Activated T-helper 17 cell treated with anti-CD3 and anti-CD28 coated beads, Interleukin-2, amount 50 U/mL, for 72 hours (primary cell): ENCODE results near the gene CCDC137. TPM values are rescaled to one million over a fixed set of nuclear protein-coding genes. Genes with fewer than 3 reads are reported as not detected.

Experiments used
- ATAC-seq: fragments of 150-1000 bp; cut with Tn5 transposase; replicated peaks from 2 replicates; pipeline ENCODE4 v1.10.0; 2021; ENCODE audit warnings: mild to moderate bottlenecking, moderate library complexity
- H3K27ac Mint-ChIP-seq: one replicate; pipeline ENCODE4 v1.8.0; 2022; ENCODE audit warnings: mixed read lengths
- H3K27me3 Mint-ChIP-seq: one replicate; pipeline ENCODE4 v1.8.0; 2022; ENCODE audit warnings: mixed read lengths
- H3K36me3 Mint-ChIP-seq: one replicate; pipeline ENCODE4 v1.8.0; 2022; ENCODE audit warnings: low read depth, mild to moderate bottlenecking, mixed read lengths
- H3K4me1 Mint-ChIP-seq: one replicate; pipeline ENCODE4 v1.8.0; 2022; ENCODE audit warnings: mixed read lengths
- H3K4me3 Mint-ChIP-seq: one replicate; pipeline ENCODE4 v1.8.0; 2022; ENCODE audit warnings: mild to moderate bottlenecking, mixed read lengths
- H3K9me3 Mint-ChIP-seq: one replicate; pipeline ENCODE4 v1.8.0; 2022; ENCODE audit warnings: mixed read lengths
- total RNA-seq, 2 donors: library from RNA; stranded (reverse); gene quantifications; one replicate each; pipeline ENCODE4 v1.2.3, GENCODE V29; 2022

Gene CCDC137
- total RNA-seq, 2 donors from 2014 or later: 29.6 to 48.6 TPM

GRCh38 chr17:81696218-81696941 lies 29.8 kb downstream of the CCDC137 start:
- H3K27ac Mint-ChIP-seq: no peak overlapping the region
- peaks cover 5% of the 10 kb centered on the region for H3K4me1 Mint-ChIP-seq
- no peaks in the 10 kb centered on the region for H3K27me3 Mint-ChIP-seq
- H3K9me3 Mint-ChIP-seq: no peaks in the 10 kb centered on the region
- H3K36me3 Mint-ChIP-seq: peaks cover 72% of the 10 kb centered on the region
- ATAC-seq: no peak
- no peak overlapping the region for H3K4me3 Mint-ChIP-seq

- no peak for ATAC-seq
- no peak overlapping the region for H3K4me3 Mint-ChIP-seq
- no peaks in the 10 kb centered on the region for H3K9me3 Mint-ChIP-seq
- no peaks in the 10 kb centered on the region for H3K27me3 Mint-ChIP-seq
- peaks cover 72% of the 10 kb centered on the region for H3K36me3 Mint-ChIP-seq
- H3K27ac Mint-ChIP-seq: no peak overlapping the region
- peaks cover 5% of the 10 kb centered on the region for H3K4me1 Mint-ChIP-seq
Measured at GRCh38 chr17:81697261-81698044, 30.9 kb downstream of the CCDC137 start.

- H3K36me3 Mint-ChIP-seq: peaks cover 95% of the 10 kb centered on the region
- no peak for ATAC-seq
- no peak overlapping the region for H3K27ac Mint-ChIP-seq
- H3K4me3 Mint-ChIP-seq: peak overlapping the region; percentile 94
- H3K9me3 Mint-ChIP-seq: no peaks in the 10 kb centered on the region
- H3K27me3 Mint-ChIP-seq: no peaks in the 10 kb centered on the region
- peaks cover 9% of the 10 kb centered on the region for H3K4me1 Mint-ChIP-seq
Measured at GRCh38 chr17:81700353-81701287, 34.1 kb downstream of the CCDC137 start.

GRCh38 chr17:81701288-81702071 lies 34.9 kb downstream of the CCDC137 start:
- Mint-ChIP-seq H3K27me3 (no peaks in the 10 kb centered on the region), H3K9me3 (no peaks in the 10 kb centered on the region), H3K4me3 (peak overlapping the region; percentile 94), H3K27ac (peak overlapping the region; percentile 25), H3K4me1 (peaks cover 12% of the 10 kb centered on the region), H3K36me3 (peaks cover 95% of the 10 kb centered on the region)
- peak; percentile 22 for ATAC-seq

GRCh38 chr17:81702934-81703746 lies 36.6 kb downstream of the CCDC137 start, which contains the start of gene MRPL12:
TSS of gene MRPL12 (plus strand) at chr17:81703367. CDS start at chr17:81703502, 135 bp downstream.
- Mint-ChIP-seq H3K9me3 (no peaks in the 10 kb centered on the region), H3K36me3 (peaks cover 85% of the 10 kb centered on the region), H3K4me1 (peaks cover 12% of the 10 kb centered on the region), H3K4me3 (peak within 1 kb of the TSS; percentile 94), H3K27me3 (no peaks in the 10 kb centered on the region), H3K27ac (peak within 1 kb of the TSS; percentile 98)
- ATAC-seq: peak; percentile 94

GRCh38 chr17:81703747-81704654 lies 37.5 kb downstream of the CCDC137 start:
- Mint-ChIP-seq H3K4me1 (peaks cover 12% of the 10 kb centered on the region), H3K9me3 (no peaks in the 10 kb centered on the region), H3K4me3 (peak overlapping the region; percentile 94), H3K27me3 (no peaks in the 10 kb centered on the region), H3K36me3 (peaks cover 77% of the 10 kb centered on the region), H3K27ac (peak overlapping the region; percentile 43)
- peak; percentile 1 for ATAC-seq

GRCh38 chr17:81705518-81706231 lies 39.1 kb downstream of the CCDC137 start:
- no peaks in the 10 kb centered on the region for H3K27me3 Mint-ChIP-seq
- no peak overlapping the region for H3K4me3 Mint-ChIP-seq
- H3K9me3 Mint-ChIP-seq: no peaks in the 10 kb centered on the region
- H3K4me1 Mint-ChIP-seq: peaks cover 12% of the 10 kb centered on the region
- peaks cover 60% of the 10 kb centered on the region for H3K36me3 Mint-ChIP-seq
- no peak for ATAC-seq
- no peak overlapping the region for H3K27ac Mint-ChIP-seq

- Mint-ChIP-seq H3K4me3 (no peak overlapping the region), H3K27ac (no peak overlapping the region), H3K27me3 (no peaks in the 10 kb centered on the region), H3K4me1 (peaks cover 8% of the 10 kb centered on the region), H3K36me3 (peaks cover 54% of the 10 kb centered on the region), H3K9me3 (no peaks in the 10 kb centered on the region)
- no peak for ATAC-seq
Measured at GRCh38 chr17:81706232-81706611, 39.7 kb downstream of the CCDC137 start.

GRCh38 chr17:81706757-81707624 lies 40.5 kb downstream of the CCDC137 start:
- H3K27ac Mint-ChIP-seq: no peak overlapping the region
- peaks cover 47% of the 10 kb centered on the region for H3K36me3 Mint-ChIP-seq
- H3K27me3 Mint-ChIP-seq: no peaks in the 10 kb centered on the region
- H3K4me3 Mint-ChIP-seq: no peak overlapping the region
- no peak for ATAC-seq
- no peaks in the 10 kb centered on the region for H3K9me3 Mint-ChIP-seq
- peaks cover 8% of the 10 kb centered on the region for H3K4me1 Mint-ChIP-seq

- no peak overlapping the region for H3K4me3 Mint-ChIP-seq
- H3K36me3 Mint-ChIP-seq: peaks cover 37% of the 10 kb centered on the region
- H3K4me1 Mint-ChIP-seq: peaks cover 8% of the 10 kb centered on the region
- ATAC-seq: no peak
- H3K9me3 Mint-ChIP-seq: no peaks in the 10 kb centered on the region
- H3K27ac Mint-ChIP-seq: no peak overlapping the region
- no peaks in the 10 kb centered on the region for H3K27me3 Mint-ChIP-seq
Measured at GRCh38 chr17:81707725-81708646, 41.4 kb downstream of the CCDC137 start.
